SKM-1 treated with dmso at 0.1 percent for 144 hours (cell line): ENCODE measurements around the gene PRXL2B.
"Not testable (repeated sequence)": the region's sequence is repeated elsewhere in the genome, so short reads cannot be mapped to it uniquely, and the experiment has no call there.

Experiments
- DNase-seq: peaks from one replicate; lab custom pipeline; 2025; ENCODE audit not compliant: unreplicated experiment; lab: John Stamatoyannopoulos, UW

Gene PRXL2B

DNA sequence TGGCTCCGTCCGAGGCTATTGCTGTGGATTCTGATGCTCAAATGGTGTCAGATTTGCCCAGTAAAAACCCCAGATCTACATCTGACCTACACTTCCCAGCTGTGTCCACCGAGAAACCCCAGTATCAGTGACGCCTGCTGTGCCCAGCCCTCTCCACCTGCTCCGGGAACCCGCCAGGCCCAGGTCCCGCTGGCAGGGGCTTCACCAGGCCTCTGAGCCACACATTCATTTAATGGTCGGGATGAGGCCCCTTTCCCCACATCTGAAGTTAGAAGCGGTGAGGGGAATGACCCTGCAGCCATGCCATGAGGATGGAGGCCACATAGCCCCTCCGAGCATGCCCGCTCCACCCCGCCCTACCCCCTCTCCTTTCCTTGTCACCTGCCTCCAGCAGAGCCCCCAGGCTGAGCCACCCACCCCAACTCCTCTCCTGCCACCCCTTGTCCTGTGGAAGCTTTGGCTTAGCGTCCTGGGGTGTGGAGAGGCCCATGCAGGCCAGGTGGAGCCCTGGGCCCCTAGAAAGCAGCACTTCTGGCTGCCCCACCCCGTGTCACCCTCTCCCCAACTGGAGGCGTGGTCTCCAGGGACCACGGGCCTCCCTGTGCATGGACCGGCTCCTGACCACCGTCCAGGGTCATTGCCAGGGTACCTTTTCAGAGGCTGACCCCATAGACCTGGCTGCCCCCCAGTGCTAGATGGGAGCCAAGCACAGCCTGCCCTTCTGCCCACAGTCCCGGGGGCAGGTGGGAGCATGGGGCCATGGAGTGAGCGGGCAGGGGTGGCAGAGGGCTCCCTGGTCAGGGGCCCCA, 22.4 kb upstream of the PRXL2B start:
- DNase-seq: no peak

DNA sequence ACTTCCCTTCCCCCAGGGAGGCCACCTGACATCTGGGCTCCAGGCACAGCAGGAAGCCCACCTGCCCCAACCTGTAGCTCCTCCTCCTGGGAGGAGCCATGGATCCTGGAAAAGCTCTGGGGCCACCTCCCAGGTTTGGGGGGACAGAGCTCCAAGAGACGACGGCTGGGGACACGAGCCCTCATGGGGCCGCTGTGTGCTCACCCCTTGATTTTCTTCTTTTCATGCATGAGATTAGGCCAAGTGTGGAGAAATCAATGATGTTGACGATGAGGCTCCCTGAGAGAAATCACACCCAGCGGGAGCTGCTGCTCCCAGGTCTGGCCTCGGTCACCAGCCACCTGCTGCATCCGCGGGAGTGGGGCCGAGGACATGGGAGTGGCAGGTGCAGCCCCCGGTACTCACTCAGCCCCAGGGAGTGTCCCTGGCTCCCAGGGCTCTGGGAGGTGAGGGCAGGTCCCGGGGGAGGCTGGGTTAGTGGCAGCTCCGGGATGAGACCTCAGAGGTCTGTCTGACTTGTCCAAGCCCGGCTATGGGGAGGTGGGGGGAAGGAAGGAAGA, 21.7 kb upstream of the PRXL2B start:
- DNase-seq: no peak

- no peak for DNase-seq
Observed at GRCh38 chr1:2566101-2567045, 20.2 kb upstream of the PRXL2B start.

DNA sequence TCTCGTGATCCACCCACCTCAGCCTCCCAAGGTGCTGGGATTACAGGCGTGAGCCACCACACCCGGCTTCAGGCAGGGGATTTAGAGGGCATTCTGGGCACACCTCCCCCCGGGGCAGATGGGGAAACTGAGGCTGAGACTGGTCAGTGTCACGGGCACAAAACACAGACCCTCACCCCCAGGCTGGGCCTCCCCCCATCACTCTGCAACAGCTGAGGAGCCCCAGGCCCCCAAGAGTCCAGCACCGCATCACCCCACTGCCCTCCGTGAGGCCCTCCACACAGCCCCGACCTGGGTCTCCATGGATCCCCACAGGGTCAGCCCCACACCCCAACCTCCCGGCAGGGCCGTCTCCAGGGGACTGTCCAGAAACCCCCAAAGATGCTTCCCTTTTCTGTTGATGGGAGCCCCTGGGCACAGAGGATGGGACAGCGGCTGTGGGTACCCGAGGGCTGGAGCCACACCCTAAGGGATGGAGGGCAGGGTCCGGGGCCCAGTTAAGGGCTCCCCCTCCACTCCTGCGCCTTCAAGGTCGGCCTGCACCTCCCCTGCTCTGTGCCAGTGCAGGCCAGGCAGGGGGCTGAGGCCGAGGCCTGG, 19.4 kb upstream of the PRXL2B start:
- no peak for DNase-seq

- DNase-seq: not testable (repeated sequence)
Observed at GRCh38 chr1:2568187-2568816, 18.3 kb upstream of the PRXL2B start.

- DNase-seq: no peak
Observed at GRCh38 chr1:2569060-2569459, 17.5 kb upstream of the PRXL2B start.

GRCh38 chr1:2569703-2570102, 16.9 kb upstream of the PRXL2B start:
- not testable (repeated sequence) for DNase-seq

DNA sequence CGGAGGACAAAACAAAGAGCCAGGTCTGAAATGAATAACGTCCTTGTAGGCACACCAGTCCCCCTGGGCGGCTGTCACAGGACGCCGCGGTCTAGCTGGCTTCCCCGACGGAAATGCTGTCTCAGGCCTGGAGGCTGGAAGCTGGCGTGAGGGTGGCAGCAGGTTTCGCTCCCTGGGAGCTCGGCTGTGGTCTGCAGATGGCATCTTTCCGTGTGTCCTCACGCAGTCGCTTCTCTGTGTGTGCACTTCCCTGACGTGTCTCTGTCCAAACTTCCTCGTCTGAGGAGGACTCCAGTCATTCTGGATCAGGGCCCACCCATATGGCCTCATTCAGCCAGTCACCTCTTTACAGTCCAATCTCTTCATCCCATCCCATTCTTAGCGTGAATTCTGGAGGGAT, 16.2 kb upstream of the PRXL2B start:
- no peak for DNase-seq

DNA sequence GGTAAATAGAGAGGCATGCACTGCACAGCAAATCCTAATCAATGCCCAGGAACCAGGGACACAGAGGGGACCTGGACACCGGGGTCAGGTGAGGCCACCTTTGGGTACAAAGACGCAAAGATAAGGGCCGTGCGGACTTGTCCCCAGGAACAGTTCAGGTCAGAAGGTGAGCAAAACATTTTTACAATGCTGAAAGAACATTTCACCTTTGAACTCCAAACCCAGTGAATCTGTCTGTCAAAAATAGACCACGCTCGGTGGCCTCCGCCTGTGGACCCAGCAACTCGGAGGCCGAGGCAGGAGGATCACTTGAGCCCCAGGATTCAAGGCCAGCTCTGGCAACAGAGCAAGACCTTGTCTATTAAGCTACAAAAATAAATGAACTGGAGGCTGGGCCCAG, 15.2 kb upstream of the PRXL2B start:
- DNase-seq: no peak

DNA sequence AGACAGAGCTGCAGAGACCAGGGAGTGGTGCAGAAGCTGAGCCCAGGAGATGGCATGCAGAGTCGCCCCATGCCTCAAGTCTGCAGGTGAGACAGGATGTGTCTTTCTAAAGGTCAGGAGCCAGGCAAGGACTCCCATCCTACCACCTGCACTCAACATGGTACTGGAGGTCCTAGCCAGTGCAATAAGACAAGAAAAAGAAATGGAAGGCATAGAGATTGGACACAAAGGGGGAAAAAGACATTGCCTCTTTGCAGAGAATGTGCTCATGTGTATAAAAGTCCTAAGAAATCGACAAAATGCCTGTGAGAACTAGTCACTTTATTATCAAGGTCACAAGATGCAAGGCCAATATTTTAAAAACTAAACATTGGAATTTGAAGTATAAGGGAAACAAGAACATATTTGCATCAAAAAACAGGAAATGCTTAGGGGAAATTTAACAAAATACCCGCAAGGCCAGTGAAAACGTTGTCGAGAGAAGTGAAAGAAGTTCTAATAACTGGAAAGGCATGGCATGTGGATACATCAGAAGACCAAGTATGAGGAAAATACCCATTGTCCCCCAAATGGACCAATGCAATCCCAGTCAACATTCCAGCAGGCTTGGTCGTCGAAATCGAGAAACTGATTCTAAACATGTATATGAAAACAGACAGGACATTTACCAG, 13.2 kb upstream of the PRXL2B start:
- DNase-seq: no peak

DNA sequence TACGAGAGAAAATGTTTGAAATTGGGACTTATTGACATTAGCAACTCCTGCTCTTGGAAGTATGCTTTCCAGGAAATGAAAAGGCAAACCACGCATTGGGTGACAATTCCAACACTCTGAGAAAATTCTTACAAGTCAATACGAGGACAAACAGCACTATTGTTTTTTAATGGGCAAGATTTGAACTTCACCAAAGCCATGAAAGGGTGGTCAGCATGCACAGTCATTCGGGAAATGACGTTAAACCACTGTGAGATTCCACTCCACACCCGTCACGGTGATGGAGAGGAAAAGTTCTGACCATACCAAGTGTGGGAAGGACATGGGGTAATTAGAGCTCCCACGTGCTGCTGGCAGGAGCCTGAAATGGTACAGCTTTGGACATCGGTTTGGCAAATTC, 12.2 kb upstream of the PRXL2B start:
- no peak for DNase-seq

DNA sequence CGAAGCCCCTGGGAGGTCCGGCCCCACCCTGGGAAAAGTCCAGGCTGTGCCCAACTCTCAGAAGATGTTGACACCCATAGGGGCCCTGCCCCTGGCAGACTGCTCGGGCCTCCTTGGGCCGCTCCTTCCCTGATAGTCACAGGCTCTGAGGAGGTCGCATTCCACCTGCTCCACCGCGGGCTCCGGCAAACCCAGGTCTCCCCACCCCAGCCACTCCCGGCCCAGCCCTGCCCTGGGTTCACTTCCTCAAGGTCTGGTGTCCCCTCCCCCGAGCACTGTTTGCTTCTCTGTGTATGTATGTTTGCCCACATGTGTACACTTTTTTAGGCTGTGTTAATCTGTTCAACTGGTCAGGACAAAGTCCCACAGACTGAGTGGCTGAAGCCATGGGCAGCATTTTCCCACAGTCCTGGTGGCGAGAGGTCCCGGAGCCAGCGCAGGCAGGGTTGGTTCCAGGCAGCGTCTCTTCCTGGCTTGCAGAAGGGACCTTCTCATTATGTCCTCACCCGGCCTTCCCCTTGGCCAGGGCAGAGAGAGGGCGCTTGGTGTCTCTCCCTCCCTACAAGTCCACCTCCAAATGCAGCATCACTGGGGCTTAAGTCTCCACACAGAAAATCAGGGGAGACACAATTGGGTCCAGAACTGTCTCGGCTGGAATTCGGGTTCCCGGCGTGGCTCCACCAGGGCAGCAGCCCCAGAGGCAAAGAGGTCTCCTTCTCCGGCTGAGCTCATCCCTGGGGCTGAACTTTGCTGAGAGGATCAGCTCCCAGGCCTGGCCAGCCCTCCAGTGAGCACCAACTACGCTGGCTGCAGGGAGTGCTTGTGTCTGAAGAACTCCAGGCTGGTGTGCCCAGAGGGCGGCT, 10.5 kb upstream of the PRXL2B start:
- no peak for DNase-seq

GRCh38 chr1:2577565-2578075, 9.0 kb upstream of the PRXL2B start:
- not testable (repeated sequence) for DNase-seq

- no peak for DNase-seq
Observed at GRCh38 chr1:2578758-2579118, 7.8 kb upstream of the PRXL2B start.

DNA sequence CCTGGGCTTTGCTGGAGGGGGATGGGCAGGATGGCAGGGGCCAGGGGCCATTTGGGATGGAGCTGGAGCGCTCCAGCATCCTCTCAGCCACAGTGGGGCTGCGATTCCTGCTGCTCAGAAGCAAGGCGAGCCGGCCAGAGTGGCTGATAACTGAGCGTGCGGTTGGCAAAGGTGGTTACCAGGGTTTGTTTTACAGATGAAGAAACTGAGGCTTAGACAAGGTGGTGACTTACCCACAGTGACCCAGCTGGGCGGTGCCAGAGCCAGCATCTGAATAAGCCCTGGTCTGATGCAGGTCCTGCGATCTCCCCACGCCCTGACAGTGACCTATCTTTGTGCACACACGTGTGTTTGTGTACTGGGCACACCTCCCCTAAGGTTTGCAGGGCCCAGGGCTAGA, 5.9 kb upstream of the PRXL2B start:
- DNase-seq: no peak

GRCh38 chr1:2582391-2582790, 4.2 kb upstream of the PRXL2B start:
- DNase-seq: no peak

- no peak for DNase-seq
Observed at GRCh38 chr1:2583331-2583791, 3.2 kb upstream of the PRXL2B start.

DNA sequence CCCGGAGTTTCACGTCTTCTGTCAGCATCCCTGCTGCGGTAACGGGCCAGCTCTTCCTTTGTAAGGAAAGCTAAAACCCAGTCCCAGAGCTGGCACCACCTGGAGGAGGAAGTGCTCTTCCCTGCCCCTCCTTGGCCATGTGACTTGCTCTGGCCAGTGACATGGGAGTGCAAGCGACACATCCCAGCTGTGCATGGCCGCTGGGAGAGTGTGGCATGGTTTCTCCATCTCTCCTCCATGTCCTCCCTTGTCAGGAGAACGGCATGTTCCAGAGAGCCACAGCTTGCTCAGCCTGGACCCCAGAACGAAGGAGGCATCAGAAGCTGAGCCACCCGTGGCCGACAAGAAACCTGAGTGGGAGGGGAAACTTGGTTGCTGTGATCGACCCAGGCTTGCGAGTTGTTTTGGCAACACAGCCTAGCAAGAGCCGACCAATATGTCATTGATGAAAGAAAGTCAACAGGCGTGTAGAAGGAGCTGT, 2.7 kb upstream of the PRXL2B start:
- no peak for DNase-seq
